ENCODE measurements around the gene SFI1. TPM values are rescaled to one million over a fixed set of nuclear protein-coding genes. Genes with fewer than 3 reads are reported as not detected.
"Not testable (repeated sequence)": the region's sequence is repeated elsewhere in the genome, so short reads cannot be mapped to it uniquely, and the experiment has no call there.

The SFI1 gene
- total RNA-seq, 1 donor from 2014 or later = 9.0 TPM

DNA sequence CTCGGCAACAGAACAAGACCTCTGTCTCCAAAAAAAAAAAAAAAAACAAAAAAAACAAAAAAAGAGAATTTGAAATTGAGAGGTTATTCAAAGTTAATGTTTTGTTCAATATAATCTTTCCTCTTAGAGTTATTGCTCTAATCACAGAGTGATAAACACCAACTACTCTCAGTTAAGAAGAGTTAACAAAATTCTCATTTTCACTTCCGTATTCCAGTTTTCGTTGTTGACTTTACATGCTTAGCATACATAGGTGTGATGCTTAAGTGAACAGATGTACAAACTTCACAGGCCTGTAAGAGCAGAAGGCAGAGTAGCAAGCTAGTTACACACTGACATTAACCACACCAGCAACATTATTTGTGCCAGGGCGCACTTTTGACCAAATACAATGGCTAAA is 19.0 kb upstream of the SFI1 start:
- Histone ChIP-seq H3K27me3 (ENCODE audit: control insufficient read depth, insufficient read depth, low read length) (no peaks in the 10 kb centered on the region), H3K4me3 (ENCODE audit: low read depth, low read length) (no peak overlapping the region), H3K36me3 (ENCODE audit: control insufficient read depth, insufficient read depth, low read length) (peaks cover 6% of the 10 kb centered on the region)
- TF ChIP-seq, protein P1, sequence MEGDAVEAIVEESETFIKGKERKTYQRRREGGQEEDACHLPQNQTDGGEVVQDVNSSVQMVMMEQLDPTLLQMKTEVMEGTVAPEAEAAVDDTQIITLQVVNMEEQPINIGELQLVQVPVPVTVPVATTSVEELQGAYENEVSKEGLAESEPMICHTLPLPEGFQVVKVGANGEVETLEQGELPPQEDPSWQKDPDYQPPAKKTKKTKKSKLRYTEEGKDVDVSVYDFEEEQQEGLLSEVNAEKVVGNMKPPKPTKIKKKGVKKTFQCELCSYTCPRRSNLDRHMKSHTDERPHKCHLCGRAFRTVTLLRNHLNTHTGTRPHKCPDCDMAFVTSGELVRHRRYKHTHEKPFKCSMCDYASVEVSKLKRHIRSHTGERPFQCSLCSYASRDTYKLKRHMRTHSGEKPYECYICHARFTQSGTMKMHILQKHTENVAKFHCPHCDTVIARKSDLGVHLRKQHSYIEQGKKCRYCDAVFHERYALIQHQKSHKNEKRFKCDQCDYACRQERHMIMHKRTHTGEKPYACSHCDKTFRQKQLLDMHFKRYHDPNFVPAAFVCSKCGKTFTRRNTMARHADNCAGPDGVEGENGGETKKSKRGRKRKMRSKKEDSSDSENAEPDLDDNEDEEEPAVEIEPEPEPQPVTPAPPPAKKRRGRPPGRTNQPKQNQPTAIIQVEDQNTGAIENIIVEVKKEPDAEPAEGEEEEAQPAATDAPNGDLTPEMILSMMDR (IDR thresholded peaks at IDR 0.05; ENCODE audit: insufficient read depth, low read length, severe bottlenecking) = no peak
- FAIRE-seq (no peak), DNase-seq (ENCODE audit: low read depth) (no peak)

DNA sequence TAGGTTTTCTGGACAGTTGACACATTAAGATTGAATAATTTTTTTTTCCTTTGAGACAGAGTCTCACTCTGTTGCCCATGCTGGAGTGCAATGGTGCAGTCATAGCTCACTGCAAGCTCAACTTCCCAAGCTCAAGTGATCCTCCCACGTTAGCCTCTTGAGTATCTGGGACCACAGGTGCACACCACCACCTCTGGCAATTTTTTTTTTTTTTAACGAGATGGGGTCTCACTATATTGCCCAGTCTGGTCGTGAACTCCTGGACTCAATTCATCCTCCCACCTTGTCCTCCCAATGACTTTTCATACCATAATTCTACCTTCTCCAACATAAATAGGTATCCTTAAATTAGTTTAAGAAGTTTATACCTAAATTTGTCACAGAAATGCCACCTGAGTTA is 15.2 kb upstream of the SFI1 start:
- H3K36me3 ChIP-seq (ENCODE audit: control insufficient read depth, insufficient read depth, low read length) = peaks cover 9% of the 10 kb centered on the region
- FAIRE-seq = no peak

DNA sequence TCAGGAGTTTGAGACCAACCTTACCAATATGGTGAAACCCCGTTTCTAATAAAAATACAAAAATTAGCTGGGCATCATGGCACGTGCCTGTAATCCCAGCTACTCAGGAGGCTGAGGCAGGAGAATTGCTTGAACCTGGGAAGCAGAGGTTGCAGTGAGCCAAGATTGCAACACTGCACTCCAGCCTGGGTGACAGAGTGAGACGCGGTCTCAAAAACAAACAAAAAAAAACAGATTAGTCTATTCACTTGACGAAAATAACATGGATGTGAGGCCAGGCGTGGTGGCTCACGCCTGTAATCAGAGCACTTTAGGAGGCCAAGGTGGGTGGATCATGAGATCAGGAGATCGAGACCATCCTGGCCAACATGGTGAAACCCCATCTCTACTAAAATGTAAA is 13.9 kb upstream of the SFI1 start:
- not testable (repeated sequence) for H3K4me3 ChIP-seq (ENCODE audit: low read depth, low read length); H3K27me3 ChIP-seq (ENCODE audit: control insufficient read depth, insufficient read depth, low read length); H3K36me3 ChIP-seq (ENCODE audit: control insufficient read depth, insufficient read depth, low read length); DNase-seq (ENCODE audit: low read depth); FAIRE-seq

More for the DNA sequence above, 15.2 kb upstream of the SFI1 start:
- H3K4me3 ChIP-seq (ENCODE audit: low read depth, low read length) = no peak overlapping the region
- no peaks in the 10 kb centered on the region for H3K27me3 ChIP-seq (ENCODE audit: control insufficient read depth, insufficient read depth, low read length)
- TF ChIP-seq, protein P1 (IDR thresholded peaks at IDR 0.05; ENCODE audit: insufficient read depth, low read length, severe bottlenecking) = no peak
- no peak for DNase-seq (ENCODE audit: low read depth)

DNA sequence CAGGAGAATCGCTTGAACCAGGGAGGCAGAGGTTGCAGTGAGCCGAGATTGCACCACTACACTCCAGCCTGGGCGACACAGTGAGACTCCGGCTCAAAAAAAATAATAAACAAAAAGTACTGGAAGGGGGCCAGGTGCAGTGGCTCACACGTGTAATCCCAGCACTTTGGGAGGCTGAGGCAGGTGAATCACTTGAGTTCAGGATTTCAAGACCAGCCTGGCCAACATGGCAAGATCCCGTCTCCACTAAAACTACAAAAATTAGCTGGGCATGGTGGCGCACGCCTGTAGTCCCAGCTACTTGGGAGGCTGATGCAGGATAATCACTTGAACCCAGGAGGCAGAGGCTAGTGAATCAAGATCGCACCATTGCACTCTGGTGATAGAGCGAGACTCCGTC is 10.0 kb upstream of the SFI1 start:
- H3K27me3 ChIP-seq (ENCODE audit: control insufficient read depth, insufficient read depth, low read length); H3K4me3 ChIP-seq (ENCODE audit: low read depth, low read length); FAIRE-seq; DNase-seq (ENCODE audit: low read depth); H3K36me3 ChIP-seq (ENCODE audit: control insufficient read depth, insufficient read depth, low read length): not testable (repeated sequence)

DNA sequence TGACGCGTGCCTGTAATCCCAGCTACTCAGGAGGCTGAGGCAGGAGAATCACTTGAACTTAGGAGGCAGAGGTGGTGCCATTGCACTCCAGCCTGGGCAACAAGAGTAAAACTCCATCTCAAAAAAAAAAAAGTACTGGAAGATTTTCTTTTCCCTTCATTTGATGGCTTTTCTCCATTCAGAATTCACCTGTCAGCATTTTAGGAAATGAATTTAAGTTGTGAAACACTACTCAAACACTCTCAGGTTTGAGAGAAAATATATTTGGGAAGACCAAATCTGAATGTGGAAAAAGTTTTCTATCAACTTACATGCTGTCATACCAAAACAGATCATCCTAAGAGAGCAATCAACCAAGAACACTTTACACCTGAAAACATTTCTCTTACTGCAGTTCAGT is 9.4 kb upstream of the SFI1 start:
- FAIRE-seq = no peak
- H3K27me3 ChIP-seq (ENCODE audit: control insufficient read depth, insufficient read depth, low read length) = no peaks in the 10 kb centered on the region
- H3K36me3 ChIP-seq (ENCODE audit: control insufficient read depth, insufficient read depth, low read length) = peaks cover 3% of the 10 kb centered on the region
- DNase-seq (ENCODE audit: low read depth) = no peak
- TF ChIP-seq, protein P1 (IDR thresholded peaks at IDR 0.05; ENCODE audit: insufficient read depth, low read length, severe bottlenecking) = no peak
- no peak overlapping the region for H3K4me3 ChIP-seq (ENCODE audit: low read depth, low read length)

DNA sequence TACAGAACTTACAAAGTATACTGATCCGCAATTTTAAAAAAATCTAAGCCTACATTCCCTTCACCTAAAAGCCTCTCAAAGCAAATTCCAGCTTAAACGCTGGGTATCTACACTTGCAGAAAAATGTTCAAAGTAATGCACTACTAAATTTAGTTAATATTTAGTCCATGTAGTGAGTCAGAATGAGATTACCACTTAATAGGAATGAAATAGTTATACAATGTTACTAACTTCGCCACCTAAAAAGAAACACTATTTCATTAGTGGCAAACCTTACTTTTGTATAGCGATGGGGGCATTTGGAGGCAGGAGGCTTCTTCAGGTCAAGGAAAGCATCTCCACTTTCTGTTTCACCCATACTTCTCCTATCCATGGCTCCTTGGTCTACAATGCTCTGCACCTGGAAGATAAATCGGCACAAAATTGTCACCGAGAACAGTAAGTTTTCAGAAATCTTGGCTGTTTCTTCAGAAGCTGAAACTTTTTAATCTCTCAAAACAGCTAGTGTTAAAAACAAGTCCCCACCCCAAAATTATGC is 7.9 kb upstream of the SFI1 start:
- peak overlapping the region; percentile 60 for H3K4me3 ChIP-seq (ENCODE audit: low read depth, low read length)
- H3K27me3 ChIP-seq (ENCODE audit: control insufficient read depth, insufficient read depth, low read length) = no peaks in the 10 kb centered on the region
- TF ChIP-seq, protein P1 (IDR thresholded peaks at IDR 0.05; ENCODE audit: insufficient read depth, low read length, severe bottlenecking) = no peak
- FAIRE-seq (no peak), DNase-seq (ENCODE audit: low read depth) (no peak)
- peaks cover 3% of the 10 kb centered on the region for H3K36me3 ChIP-seq (ENCODE audit: control insufficient read depth, insufficient read depth, low read length)

DNA sequence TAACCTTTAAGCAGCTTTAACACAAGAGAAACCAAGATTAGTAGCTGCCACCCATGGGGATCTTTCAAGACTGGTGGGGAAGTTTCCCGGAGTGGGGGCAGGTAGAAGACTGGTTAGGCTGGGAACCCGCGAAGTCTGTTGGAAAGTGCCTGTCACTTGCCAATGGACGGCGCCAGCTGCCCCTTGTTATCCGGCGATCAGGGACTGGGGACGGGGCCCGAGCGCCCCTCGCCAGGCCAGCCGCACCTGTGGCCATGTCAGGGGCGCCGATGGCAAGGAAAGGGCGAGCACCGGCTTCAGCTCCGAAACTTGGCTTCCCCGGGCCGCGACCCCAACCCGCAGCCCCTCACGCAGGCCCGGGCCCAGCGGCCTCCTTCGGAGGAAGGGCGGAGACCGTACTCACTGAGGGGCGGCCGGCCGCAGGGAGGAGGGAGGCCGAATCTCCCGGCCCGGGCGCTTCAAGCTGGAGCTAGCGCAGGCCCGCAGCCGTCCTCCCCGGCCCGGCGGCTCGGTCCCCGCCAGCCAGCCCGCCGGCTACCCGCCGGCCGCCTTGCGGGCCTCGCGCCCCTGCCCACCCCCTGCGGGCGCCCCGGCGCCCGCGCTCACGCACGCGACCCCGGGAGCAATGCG is 7.2 kb upstream of the SFI1 start:
- FAIRE-seq (no peak), DNase-seq (ENCODE audit: low read depth) (no peak)
- H3K4me3 ChIP-seq (ENCODE audit: low read depth, low read length) = peak overlapping the region; percentile 60
- TF ChIP-seq, protein P1 (IDR thresholded peaks at IDR 0.05; ENCODE audit: insufficient read depth, low read length, severe bottlenecking) = no peak
- no peaks in the 10 kb centered on the region for H3K27me3 ChIP-seq (ENCODE audit: control insufficient read depth, insufficient read depth, low read length)
- H3K36me3 ChIP-seq (ENCODE audit: control insufficient read depth, insufficient read depth, low read length) = no peaks in the 10 kb centered on the region

All from bronchial epithelial cell (primary cell).